ENCODE results near the gene SLC25A11. TPM values are rescaled to one million over a fixed set of nuclear protein-coding genes. Genes with fewer than 3 reads are reported as not detected.
A peak's percentile ranks its signal among the peaks of the same experiment; 100 is the strongest.
"Not testable (repeated sequence)": the region's sequence is repeated elsewhere in the genome, so short reads cannot be mapped to it uniquely, and the experiment has no call there.

SLC25A11 gene
- total RNA-seq, 6 experiments from 2014 or later: 32.6 to 64.2 (median 41.0) TPM

DNA sequence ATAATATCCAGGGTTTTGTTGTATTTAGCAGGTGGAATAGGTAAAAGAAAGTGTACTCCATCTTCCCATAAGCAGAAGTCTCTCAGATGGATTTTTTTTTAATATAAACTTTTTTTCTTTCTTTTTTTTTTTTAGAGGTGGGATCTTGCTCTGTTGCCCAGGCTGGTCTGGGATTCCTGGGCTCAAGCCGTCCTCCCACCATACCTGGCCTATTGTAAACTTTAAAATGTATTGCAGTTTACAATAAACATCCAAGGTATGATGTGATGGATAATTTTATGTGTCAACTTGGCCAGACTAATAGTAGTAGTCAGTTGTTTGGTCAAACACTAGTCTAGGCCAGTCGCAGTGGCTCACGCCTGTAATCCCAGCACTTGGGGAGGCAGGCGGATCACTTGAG, 18.5 kb downstream of the SLC25A11 start:
- 76% methylated on average over 4 of the region's 4 CpGs for WGBS (ENCODE audit: insufficient coverage, low coverage, low lambda C conversion rate, missing lambda C conversion rate)
- intact Hi-C loops (cut with DNase I): no loop called here

DNA sequence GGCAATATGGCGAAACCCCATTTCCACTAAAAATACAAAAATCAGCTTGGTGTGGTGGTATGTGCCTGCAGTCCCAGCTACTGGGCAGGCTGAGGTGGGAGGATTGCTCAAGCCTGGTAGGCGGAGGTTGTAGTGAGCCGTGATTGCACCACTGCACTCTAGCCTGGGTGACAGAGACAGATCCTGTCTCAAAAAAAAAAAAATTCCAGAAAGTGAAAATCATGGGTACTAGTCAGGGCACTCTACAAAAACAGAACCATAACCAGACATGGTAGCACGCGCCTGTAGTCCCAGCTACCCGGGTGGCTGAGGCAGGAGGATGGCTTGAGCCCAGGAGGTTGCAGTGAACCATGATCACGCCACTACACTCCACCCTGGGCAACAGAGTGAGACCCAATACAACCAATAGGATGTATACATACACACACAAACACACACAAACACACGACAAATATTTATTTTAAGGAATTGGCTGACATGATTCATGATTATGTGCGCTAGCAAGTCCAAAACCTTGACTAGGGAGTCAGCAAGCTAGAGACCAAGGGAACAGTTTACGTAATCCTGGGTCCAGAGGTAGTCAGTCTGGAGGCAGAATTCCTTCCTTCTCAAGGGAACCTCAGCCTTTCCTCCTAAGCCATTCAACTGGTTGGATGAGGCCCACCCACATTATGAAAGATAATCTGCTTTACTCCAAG, 19.3 kb downstream of the SLC25A11 start:
- H3K9me3 ChIP-seq: no peaks in the 10 kb centered on the region
- no peaks in the 10 kb centered on the region for H3K36me3 ChIP-seq
- peak overlapping the region in 1 of 3 donors; percentile 7 for H3K4me3 ChIP-seq
- intact Hi-C loops (cut with DNase I): no loop called here
- peaks cover 0 to 27% (median 3%) of the 10 kb centered on the region in 4 donors for H3K4me1 ChIP-seq
- DNase-seq (peak; percentile 75 to 86 (median 83)), ATAC-seq (peak; percentile 91 to 95 (median 93))
- 11% methylated on average over 10 of the region's 10 CpGs for WGBS (ENCODE audit: insufficient coverage, low coverage, low lambda C conversion rate, missing lambda C conversion rate)
- TF ChIP-seq, protein P1, sequence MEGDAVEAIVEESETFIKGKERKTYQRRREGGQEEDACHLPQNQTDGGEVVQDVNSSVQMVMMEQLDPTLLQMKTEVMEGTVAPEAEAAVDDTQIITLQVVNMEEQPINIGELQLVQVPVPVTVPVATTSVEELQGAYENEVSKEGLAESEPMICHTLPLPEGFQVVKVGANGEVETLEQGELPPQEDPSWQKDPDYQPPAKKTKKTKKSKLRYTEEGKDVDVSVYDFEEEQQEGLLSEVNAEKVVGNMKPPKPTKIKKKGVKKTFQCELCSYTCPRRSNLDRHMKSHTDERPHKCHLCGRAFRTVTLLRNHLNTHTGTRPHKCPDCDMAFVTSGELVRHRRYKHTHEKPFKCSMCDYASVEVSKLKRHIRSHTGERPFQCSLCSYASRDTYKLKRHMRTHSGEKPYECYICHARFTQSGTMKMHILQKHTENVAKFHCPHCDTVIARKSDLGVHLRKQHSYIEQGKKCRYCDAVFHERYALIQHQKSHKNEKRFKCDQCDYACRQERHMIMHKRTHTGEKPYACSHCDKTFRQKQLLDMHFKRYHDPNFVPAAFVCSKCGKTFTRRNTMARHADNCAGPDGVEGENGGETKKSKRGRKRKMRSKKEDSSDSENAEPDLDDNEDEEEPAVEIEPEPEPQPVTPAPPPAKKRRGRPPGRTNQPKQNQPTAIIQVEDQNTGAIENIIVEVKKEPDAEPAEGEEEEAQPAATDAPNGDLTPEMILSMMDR (IDR thresholded peaks at IDR 0.05): no peak
- peak; percentile 45 for TF ChIP-seq POLR2A (IDR thresholded peaks at IDR 0.05)
- no peaks in the 10 kb centered on the region for H3K27me3 ChIP-seq
- H3K27ac ChIP-seq: peak overlapping the region; percentile 45 to 80 (median 78)

More for the DNA sequence above, 18.5 kb downstream of the SLC25A11 start:
- DNase-seq (no peak), ATAC-seq (no peak)
- Histone ChIP-seq H3K4me3 (peak overlapping the region in 1 of 3 donors; percentile 7), H3K36me3 (no peaks in the 10 kb centered on the region), H3K27ac (peak overlapping the region; percentile 45 to 80 (median 78)), H3K27me3 (no peaks in the 10 kb centered on the region), H3K9me3 (no peaks in the 10 kb centered on the region), H3K4me1 (peaks cover 0 to 27% (median 3%) of the 10 kb centered on the region in 4 donors)
- TF ChIP-seq, protein P1 (IDR thresholded peaks at IDR 0.05): no peak

DNA sequence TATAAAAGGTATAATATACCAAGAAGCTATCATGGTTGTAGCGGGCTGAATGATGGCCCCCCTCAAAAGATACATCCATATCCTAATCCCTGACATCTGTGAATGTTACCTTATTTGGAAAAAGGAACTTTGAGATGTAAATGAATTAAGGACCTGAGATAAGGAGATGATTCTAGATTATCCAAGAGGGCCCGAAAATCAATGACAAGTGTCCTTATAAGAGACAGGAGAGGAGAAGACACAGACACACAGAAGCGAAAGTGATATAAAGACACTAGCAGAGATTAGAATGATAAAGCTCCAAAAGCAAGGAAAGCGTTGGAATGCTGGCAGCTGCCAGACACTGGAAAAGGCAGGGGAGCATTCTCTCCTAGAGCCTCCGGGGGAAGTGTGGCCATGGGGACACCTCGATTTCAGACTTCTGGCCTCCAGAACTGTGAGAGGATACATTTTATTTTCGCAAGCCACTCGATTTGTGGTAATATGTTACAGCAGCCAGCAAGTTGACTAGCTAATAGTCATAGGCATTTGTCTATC, 20.3 kb downstream of the SLC25A11 start:
- no peaks in the 10 kb centered on the region for H3K9me3 ChIP-seq
- 57% methylated on average over 8 of the region's 8 CpGs for WGBS (ENCODE audit: insufficient coverage, low coverage, low lambda C conversion rate, missing lambda C conversion rate)
- TF ChIP-seq, protein P1 (IDR thresholded peaks at IDR 0.05): no peak
- no peak for TF ChIP-seq POLR2A (IDR thresholded peaks at IDR 0.05)
- peak overlapping the region; percentile 45 to 80 (median 78) for H3K27ac ChIP-seq
- peak; percentile 15 to 36 (median 26) for ATAC-seq
- peaks cover 0 to 30% (median 4%) of the 10 kb centered on the region in 4 donors for H3K4me1 ChIP-seq
- no peaks in the 10 kb centered on the region for H3K36me3 ChIP-seq
- no peak overlapping the region for H3K4me3 ChIP-seq
- no peak for DNase-seq
- no peaks in the 10 kb centered on the region for H3K27me3 ChIP-seq
- intact Hi-C loops (cut with DNase I): loop anchor here in 1 of 2 donors (10.0 kb wide), 1 partner anchor 55 kb away; no protein-coding TSS in a partner anchor

DNA sequence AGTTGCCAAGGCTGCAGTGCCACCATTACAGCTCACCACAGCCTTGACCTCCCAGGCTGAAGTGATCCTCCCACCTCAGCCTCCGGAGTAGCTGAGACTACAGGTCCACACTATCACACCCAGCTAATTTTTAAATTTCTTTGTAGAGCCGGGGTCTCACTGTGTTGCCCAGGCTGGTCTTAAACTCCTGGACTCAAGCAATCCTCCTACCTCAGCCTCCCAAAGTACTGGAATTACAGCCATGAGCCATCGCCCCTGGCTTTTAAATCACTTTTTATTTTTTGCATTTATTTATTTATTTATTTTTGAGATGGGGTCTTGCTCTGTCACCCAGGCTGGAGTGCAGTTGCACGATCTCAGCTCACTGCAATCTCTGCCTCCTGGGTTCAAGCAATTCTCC, 25.3 kb downstream of the SLC25A11 start:
- Histone ChIP-seq H3K27ac (peak overlapping the region in 2 of 3 donors; percentile 17 to 37), H3K4me1 (peaks cover 0 to 18% (median 8%) of the 10 kb centered on the region in 4 donors)
- ATAC-seq, H3K36me3 ChIP-seq, DNase-seq, H3K27me3 ChIP-seq, H3K9me3 ChIP-seq, H3K4me3 ChIP-seq: not testable (repeated sequence)
- intact Hi-C loops (cut with DNase I): loop anchor here in 1 of 2 donors (10.0 kb wide), 1 partner anchor 60 kb away; no protein-coding TSS in a partner anchor
- 74% methylated on average over 4 of the region's 4 CpGs for WGBS (ENCODE audit: insufficient coverage, low coverage, low lambda C conversion rate, missing lambda C conversion rate)

DNA sequence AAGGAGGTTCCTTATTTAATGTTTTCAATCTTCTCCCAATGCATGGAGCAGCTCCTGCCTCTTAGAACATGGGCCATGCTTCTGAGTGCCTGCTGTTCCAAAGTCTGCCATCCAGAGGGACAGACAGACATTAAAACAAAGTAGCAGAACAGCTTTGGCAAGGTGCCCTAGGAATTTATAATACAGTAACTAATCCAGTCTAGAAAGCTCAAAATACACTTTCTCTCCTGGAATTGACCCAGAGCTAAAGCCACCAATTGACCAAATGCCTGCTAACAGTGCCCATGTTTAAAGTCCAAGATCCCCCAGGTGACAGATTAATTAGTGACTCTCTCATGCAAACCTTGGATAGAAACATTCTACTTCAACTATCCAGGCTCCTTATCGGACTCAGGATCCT, 25.9 kb downstream of the SLC25A11 start:
- H3K4me1 ChIP-seq: peaks cover 0 to 20% (median 9%) of the 10 kb centered on the region in 4 donors
- no peaks in the 10 kb centered on the region for H3K27me3 ChIP-seq
- H3K4me3 ChIP-seq: no peak overlapping the region
- H3K27ac ChIP-seq: peak overlapping the region in 2 of 3 donors; percentile 17 to 37
- H3K9me3 ChIP-seq: no peaks in the 10 kb centered on the region
- no peaks in the 10 kb centered on the region for H3K36me3 ChIP-seq
- DNase-seq (peak in 1 of 3 donors; percentile 62), ATAC-seq (peak; percentile 50 to 64 (median 62))
- 25% methylated on average over 1 of the region's 1 CpG for WGBS (ENCODE audit: insufficient coverage, low coverage, low lambda C conversion rate, missing lambda C conversion rate)
- no peak for TF ChIP-seq POLR2A (IDR thresholded peaks at IDR 0.05)
- TF ChIP-seq, protein P1 (IDR thresholded peaks at IDR 0.05): peak in 1 of 4 donors; percentile 5
- intact Hi-C loops (cut with DNase I): loop anchor here in 1 of 2 donors (10.0 kb wide), 1 partner anchor 61 kb away; no protein-coding TSS in a partner anchor

All from right lobe of liver (tissue), 6 donors.